Esophagus squamous epithelium (tissue), 5 donors: ENCODE measurements around the gene ASAP2. TPM values are rescaled to one million over a fixed set of nuclear protein-coding genes. Genes with fewer than 3 reads are reported as not detected.

Source experiments
- DNase-seq: peaks from one replicate; lab custom pipeline; 2025; lab: John Stamatoyannopoulos, UW
- H3K27ac ChIP-seq, 4 donors: fragments of 200-600 bp; sonication (generic); one replicate each; pipeline ENCODE4 v1.5.1; 2016 to 2019; ENCODE audit warnings: mild to moderate bottlenecking in 1 of 4
- H3K27me3 ChIP-seq, 4 donors: fragments of 200-600 bp; sonication (generic); 1 replicate in 3 of 4; 2 replicates in 1 of 4; pipeline versions ENCODE4 v1.5.1 to v1.6.0; 2017 to 2021; ENCODE audit warnings: antibody characterized with exemption in 1 of 4
- H3K36me3 ChIP-seq, 3 donors: fragments of 200-600 bp; sonication (generic); one replicate each; pipeline ENCODE4 v1.5.1; 2016 to 2019
- H3K4me1 ChIP-seq, 3 donors: fragments of 200-600 bp; sonication (generic); one replicate each; pipeline ENCODE4 v1.5.1; 2017 to 2019
- H3K4me3 ChIP-seq, 4 donors: fragments of 200-600 bp; sonication (generic); 1 replicate in 3 of 4; 2 replicates in 1 of 4; pipeline ENCODE4 v1.5.1; 2016 to 2019; ENCODE audit warnings: mild to moderate bottlenecking in 2 of 4, moderate library complexity in 1 of 4
- H3K9me3 ChIP-seq, 3 donors: fragments of 200-600 bp; sonication (generic); one replicate each; pipeline ENCODE4 v1.5.1; 2016 to 2019
- POLR2A ChIP-seq, 4 donors: fragments of 450-650 bp; IDR thresholded peaks; one replicate each; pipeline ENCODE4 v1.6.1; 2017; ENCODE audit warnings: antibody characterized with exemption in 4 of 4, mild to moderate bottlenecking in 4 of 4, moderate library complexity in 3 of 4
- WGBS, 2 donors: methylation state at CpG; one replicate each; pipeline ENCODE4 v1.1.5; 2018; 5-methylcytosine and 5-hydroxymethylcytosine counted together
- intact Hi-C: fragments of 100-400 bp; cut with DNase I; formaldehyde crosslinking; loops from one replicate; pipeline ENCODE4 v1.15.0; 2022
- total RNA-seq, 4 donors: library from RNA; depleted of rRNA; stranded (reverse); fragments of >200 nt; gene quantifications; one replicate each; pipeline ENCODE4 v1.1.0, GENCODE V29; 2016
- TF ChIP-seq, protein P1 (sequence below), 6 experiments: fragments of 450-650 bp in 4 of 6; fragments of 200-600 bp in 2 of 6; sonication (generic) in 2 of 6; IDR thresholded peaks; one replicate each; pipeline ENCODE4 v1.5.1; 2016 to 2019; ENCODE audit warnings: antibody characterized with exemption in 6 of 6, mild to moderate bottlenecking in 4 of 6, moderate library complexity in 4 of 6
- donor health status: DM: yes; HTN: yes; CAD: no.

Gene ASAP2
- total RNA-seq, 4 donors from 2014 or later, result 3.3 to 15.3 (median 6.9) TPM

DNA sequence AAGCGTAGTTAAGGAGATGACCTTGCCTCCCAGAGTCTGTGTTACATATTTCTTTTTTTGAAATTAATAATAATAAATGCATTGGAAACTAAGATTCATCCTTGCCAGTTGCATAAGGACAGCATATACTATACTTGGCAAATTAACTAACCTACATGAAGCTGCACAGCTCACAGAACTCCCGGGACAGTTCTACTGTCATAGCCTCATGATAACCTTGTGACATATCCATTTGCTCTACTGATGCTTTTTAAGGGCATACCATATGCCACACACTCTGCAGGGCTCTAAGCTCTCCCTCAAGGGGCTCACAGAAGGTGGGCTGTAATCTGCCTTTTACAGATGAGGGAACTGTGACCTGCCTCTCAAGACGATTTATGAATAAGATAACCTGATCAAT lies 212.9 kb downstream of the ASAP2 start:
- Histone ChIP-seq H3K36me3 (peaks cover 0 to 34% (median 0%) of the 10 kb centered on the region in 3 donors), H3K9me3 (no peaks in the 10 kb centered on the region), H3K27me3 (no peaks in the 10 kb centered on the region), H3K27ac (no peak overlapping the region), H3K4me3 (no peak overlapping the region), H3K4me1 (peaks cover 5 to 42% (median 14%) of the 10 kb centered on the region in 3 donors)
- DNase-seq, result no peak
- 78 to 92% methylated on average over 3 of the region's 3 CpGs for WGBS, 2 donors
- intact Hi-C loops, result no loop called here
- TF ChIP-seq, protein P1, sequence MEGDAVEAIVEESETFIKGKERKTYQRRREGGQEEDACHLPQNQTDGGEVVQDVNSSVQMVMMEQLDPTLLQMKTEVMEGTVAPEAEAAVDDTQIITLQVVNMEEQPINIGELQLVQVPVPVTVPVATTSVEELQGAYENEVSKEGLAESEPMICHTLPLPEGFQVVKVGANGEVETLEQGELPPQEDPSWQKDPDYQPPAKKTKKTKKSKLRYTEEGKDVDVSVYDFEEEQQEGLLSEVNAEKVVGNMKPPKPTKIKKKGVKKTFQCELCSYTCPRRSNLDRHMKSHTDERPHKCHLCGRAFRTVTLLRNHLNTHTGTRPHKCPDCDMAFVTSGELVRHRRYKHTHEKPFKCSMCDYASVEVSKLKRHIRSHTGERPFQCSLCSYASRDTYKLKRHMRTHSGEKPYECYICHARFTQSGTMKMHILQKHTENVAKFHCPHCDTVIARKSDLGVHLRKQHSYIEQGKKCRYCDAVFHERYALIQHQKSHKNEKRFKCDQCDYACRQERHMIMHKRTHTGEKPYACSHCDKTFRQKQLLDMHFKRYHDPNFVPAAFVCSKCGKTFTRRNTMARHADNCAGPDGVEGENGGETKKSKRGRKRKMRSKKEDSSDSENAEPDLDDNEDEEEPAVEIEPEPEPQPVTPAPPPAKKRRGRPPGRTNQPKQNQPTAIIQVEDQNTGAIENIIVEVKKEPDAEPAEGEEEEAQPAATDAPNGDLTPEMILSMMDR (IDR thresholded peaks at IDR 0.05), result no peak
- no peak for TF ChIP-seq POLR2A (IDR thresholded peaks at IDR 0.05)

DNA sequence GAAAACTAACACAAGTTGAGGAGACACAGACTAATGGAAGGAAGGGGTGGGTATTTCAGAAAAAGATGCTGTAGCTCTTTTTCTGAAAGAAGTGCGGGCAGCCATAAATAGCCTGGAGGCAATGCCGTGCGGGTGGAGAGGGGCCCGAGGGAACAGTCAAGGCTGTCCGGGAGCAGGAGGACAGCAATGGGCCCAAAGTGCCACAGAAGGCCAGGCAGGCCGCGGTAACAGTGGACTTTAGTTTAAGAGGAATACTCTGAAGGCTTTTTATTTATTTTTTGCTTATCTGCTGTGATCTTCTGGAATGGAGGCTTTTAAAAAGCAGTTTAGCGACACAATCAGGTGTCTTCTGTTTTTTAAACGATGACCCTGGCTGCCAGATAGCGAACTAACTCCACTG lies 213.9 kb downstream of the ASAP2 start:
- no peaks in the 10 kb centered on the region for H3K9me3 ChIP-seq
- DNase-seq, result no peak
- no peak overlapping the region for H3K4me3 ChIP-seq
- peaks cover 0 to 30% (median 0%) of the 10 kb centered on the region in 3 donors for H3K36me3 ChIP-seq
- H3K27ac ChIP-seq, result no peak overlapping the region
- peaks cover 5 to 51% (median 19%) of the 10 kb centered on the region in 3 donors for H3K4me1 ChIP-seq
- TF ChIP-seq POLR2A (IDR thresholded peaks at IDR 0.05), result no peak
- TF ChIP-seq, protein P1 (IDR thresholded peaks at IDR 0.05), result no peak
- WGBS, 2 donors, result 71 to 89% methylated on average over 10 of the region's 10 CpGs
- intact Hi-C loops, result no loop called here
- no peaks in the 10 kb centered on the region for H3K27me3 ChIP-seq

DNA sequence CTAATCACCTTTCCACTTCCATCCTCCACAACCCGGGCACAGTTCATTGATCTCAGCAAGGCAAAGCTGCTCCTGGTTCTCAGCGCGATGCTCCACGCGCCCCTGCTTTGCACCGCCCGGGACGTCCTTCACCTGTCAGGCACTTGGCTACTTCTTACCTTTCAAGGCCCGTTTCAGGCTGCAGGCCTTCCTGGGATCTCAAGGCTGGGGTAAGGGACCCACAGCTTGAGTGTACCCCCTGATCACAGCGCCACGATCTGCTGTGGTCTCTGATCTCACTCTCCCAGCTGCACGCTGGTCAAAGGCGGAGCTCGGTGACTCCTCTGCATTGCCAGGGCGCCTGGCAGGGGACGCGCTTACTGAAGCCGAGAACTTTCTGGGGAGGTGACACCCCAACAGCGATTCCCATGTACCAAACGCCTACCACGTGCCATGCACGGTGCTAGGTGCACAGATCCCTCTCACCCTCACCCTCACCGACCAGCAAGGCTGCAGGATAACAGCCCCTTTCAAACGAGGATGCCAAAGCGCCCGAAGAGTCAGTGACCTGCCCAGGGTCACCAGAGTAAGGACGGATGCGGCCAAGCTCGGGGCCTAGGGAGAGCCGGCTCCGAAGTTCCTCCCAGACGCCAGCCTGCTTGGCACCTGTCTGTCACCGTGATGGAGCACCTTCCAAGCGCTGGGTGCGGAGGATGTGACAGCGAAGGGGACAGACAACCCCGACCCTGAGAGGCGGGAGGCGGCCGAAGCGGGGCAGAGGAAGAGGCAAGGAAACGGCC lies 215.9 kb downstream of the ASAP2 start:
- 9% methylated on average over 8 to 12 of the region's 42 CpGs for WGBS, 2 donors
- Histone ChIP-seq H3K27me3 (no peaks in the 10 kb centered on the region), H3K27ac (peak overlapping the region; percentile 93 to 99 (median 95)), H3K9me3 (no peaks in the 10 kb centered on the region), H3K36me3 (peaks cover 0 to 10% (median 0%) of the 10 kb centered on the region in 3 donors), H3K4me3 (peak overlapping the region; percentile 72 to 99 (median 84)), H3K4me1 (peaks cover 5 to 51% (median 19%) of the 10 kb centered on the region in 3 donors)
- intact Hi-C loops, result no loop called here
- no peak for DNase-seq
- TF ChIP-seq POLR2A (IDR thresholded peaks at IDR 0.05), result no peak
- TF ChIP-seq, protein P1 (IDR thresholded peaks at IDR 0.05), result no peak

DNA sequence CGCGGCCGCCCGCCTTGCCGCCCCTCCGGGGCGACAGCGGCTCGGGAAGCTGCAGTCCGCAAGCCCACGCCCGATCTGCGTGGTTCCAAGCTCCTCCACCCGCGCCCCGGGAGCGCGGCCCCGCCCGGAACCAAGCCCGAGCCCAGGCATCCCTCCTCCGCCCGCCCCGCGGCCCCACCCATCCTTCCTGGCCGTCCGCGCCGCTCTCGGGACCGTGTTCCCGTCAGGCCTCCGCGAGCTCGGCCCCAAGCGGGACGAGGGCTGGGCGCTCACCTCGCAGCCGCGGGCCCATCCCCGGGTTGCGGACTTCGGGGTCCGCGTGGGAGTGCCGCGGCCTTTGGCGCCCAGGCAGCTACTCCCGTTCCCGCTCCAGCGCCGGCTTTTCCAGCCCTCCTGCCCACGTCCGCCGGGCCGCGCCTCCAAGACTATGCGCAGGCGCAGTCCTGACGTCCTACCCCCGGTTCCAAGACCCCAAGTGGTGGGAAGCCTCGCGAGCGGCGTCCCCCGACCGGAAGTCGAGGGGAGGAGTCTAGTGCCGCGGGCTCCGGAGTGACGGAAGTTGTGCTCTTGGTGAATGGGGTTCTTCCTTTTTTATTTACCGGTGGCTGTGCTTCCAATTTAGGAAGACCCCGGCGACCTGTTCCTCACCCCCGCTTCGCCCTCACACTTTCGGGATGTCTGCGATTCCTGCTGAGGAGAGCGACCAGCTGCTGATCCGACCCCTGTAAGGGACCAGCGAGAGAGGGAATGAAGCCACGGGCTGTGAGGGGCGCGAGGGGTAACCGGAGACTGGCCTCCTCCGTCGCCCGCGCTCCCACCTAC lies 216.7 kb downstream of the ASAP2 start, which contains the start of the genes CPSF3 and ITGB1BP1:
TSS of gene CPSF3 (plus strand) at position 555 of the 822 bp plus-strand sequence. CDS start at position 675, 120 bp downstream.
TSS of gene ITGB1BP1 (minus strand) at position 429 of the 822 bp plus-strand sequence. CDS start 4,831 bp downstream, outside the sequence.
- intact Hi-C loops, result no loop called here
- DNase-seq, result peak; percentile 74
- peaks cover 0 to 2% (median 0%) of the 10 kb centered on the region in 3 donors for H3K36me3 ChIP-seq
- TF ChIP-seq POLR2A (IDR thresholded peaks at IDR 0.05), result peak in 2 of 4 donors; percentile 22 to 72
- TF ChIP-seq, protein P1 (IDR thresholded peaks at IDR 0.05), result peak in 3 of 6 experiments; percentile 3 to 54 (median 28)
- H3K27me3 ChIP-seq, result no peaks in the 10 kb centered on the region
- peak within 1 kb of the TSS; percentile 93 to 99 (median 95) for H3K27ac ChIP-seq
- peaks cover 5 to 51% (median 19%) of the 10 kb centered on the region in 3 donors for H3K4me1 ChIP-seq
- 0% methylated on average over 1 of the region's 91 CpGs; no CpG with 5 or more reads in 1 of the 2 donors for WGBS, 2 donors
- H3K9me3 ChIP-seq, result no peaks in the 10 kb centered on the region
- H3K4me3 ChIP-seq, result peak within 1 kb of the TSS; percentile 72 to 99 (median 84)
